GM08714 (cell line): ENCODE measurements around the gene NCKAP1.
"Not testable (repeated sequence)": the region's sequence is repeated elsewhere in the genome, so short reads cannot be mapped to it uniquely, and the experiment has no call there.

Experiments
- H3K4me3 ChIP-seq: fragments of 200-500 bp; sonication (Bioruptor generic); 2 replicates; pipeline ENCODE4 v1.5.1; 2014; ENCODE audit warnings: mild to moderate bottlenecking, low read length, inconsistent platforms
- ZNF274 ChIP-seq: IDR thresholded peaks from 2 replicates; pipeline ENCODE4 v1.6.1; 2012; ENCODE audit warnings: mild to moderate bottlenecking, low read depth, low read length

The NCKAP1 gene

DNA sequence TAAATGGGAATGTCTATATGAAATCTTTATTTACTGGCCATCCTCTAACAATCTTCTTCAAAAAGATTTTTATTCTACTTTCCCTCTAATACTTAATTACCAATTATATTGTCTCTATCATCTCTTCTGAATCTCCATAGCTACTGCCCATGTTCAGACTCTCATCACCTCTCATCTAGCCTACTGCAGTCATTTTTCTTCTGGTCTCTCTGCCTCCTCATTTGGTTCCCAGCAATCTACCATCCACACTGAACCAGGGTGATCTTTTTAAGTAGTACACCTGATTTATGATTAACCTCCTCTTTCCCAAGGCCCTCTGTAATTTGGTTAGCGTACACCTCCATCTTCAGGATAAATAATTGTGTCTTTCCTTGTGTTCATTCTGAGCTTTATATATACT is 57.6 kb downstream of the NCKAP1 start:
- no peak for TF ChIP-seq ZNF274
- H3K4me3 ChIP-seq: no peak overlapping the region

GRCh38 chr2:182980115-182980514 is 58.1 kb downstream of the NCKAP1 start:
- no peak for TF ChIP-seq ZNF274
- no peak overlapping the region for H3K4me3 ChIP-seq

DNA sequence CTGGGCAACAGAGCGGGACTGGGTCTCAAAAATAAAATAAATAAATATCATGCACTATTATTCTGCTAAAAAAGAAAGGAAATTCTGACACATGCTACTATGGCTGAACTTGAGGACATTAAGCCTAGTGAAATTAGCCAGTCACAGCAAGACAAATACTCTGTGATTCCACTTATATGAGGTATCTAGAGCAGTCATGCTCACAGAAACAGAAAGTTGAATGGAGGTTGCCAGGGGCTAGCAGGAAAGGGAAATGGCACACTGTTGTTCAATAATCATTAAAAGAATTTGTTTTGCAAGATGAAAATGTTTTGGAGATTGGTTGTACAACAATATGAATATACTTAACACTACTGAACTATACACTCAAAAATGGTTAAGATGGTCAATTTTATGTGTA is 60.8 kb downstream of the NCKAP1 start:
- no peak for TF ChIP-seq ZNF274
- no peak overlapping the region for H3K4me3 ChIP-seq

GRCh38 chr2:182973441-182974352 is 64.6 kb downstream of the NCKAP1 start:
- TF ChIP-seq ZNF274: no peak
- no peak overlapping the region for H3K4me3 ChIP-seq

DNA sequence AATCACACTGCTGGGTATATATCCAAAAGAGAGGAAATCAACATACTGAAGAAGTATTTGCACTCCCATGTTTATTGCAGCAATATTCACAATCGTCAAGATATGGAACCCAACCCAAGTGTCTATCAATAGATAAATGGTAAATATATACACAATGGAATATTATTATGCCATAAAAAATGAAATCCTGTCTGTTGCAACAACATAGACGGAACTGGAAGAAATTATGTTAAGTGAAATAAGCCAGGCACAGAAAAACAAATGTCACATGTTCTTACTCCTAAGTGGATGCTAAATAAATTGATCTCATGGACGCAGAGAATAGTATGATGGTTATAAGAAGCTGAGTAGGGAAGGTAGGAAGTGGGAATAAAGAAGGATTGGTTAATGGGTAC is 65.7 kb downstream of the NCKAP1 start:
- no peak overlapping the region for H3K4me3 ChIP-seq
- TF ChIP-seq ZNF274: no peak

DNA sequence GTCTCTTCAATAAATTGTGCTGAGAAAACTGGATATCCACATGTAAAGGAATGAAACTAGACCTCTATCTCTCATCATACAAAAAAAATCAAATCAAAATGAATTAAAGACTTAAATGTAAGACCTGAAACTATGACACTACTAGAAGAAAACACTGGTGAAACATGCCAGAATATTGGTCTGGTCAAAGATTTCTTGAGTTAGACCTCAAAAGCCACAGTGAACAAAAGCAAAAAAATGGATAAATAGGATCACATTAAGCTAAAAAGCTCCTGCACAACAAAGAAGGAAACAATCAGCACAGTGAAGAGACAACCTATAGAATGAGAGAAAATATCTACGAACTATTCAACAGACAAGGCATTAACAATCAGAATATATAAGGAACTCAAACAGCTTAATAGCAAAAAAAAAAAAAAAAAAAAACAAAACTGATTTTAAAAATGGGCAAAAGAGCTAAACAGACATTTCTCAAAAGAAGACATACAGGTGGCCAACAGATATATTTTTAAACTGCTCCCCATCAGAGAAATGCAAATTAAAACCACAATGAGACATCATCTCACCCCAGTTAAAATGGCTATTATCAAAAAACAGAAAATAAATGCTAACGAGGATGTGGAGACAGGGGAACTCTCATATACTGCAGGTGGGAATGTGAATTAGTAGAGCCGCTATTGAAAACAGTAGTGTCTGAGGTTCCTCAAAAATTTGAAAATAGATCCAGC is 66.3 kb downstream of the NCKAP1 start:
- TF ChIP-seq ZNF274: no peak
- H3K4me3 ChIP-seq: no peak overlapping the region

GRCh38 chr2:182970486-182970885 is 67.8 kb downstream of the NCKAP1 start:
- TF ChIP-seq ZNF274: no peak
- H3K4me3 ChIP-seq: no peak overlapping the region

DNA sequence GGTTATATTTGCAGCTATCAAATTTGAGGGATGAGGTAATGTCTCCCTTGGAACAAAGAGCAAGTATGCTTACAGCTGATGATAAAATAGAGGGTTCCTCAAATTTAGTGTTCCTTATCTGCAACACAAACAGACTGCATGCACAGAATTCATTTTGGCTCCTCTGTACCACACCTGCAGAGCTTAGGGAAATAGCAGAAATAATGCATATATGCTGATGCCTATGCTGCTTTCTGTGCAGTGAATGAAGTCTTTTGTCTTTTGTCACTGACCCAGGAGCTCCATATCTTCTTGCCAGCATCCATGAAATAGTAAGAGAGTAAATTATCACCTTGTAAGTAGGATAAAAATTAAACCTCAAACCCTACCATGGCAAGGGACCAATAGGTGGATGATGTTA is 69.8 kb downstream of the NCKAP1 start:
- TF ChIP-seq ZNF274: no peak
- no peak overlapping the region for H3K4me3 ChIP-seq

DNA sequence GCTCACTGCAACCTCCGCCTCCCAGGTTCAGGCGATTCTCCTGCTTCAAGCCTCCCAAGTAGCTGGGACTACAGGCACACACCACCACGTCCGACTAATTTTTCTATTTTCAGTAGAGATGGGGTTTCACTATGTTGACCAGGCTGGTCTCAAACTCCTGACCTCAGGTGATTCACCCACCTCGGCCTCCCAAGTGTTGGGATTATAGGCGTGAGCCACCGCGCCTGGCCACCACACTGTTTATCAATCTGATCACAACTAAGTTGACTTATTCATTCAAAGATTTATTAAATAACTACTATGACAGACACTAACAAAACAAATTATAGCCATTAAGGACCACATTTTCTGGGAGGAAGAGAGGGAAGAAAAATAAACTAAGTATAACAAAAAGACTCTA is 71.9 kb downstream of the NCKAP1 start:
- not testable (repeated sequence) for H3K4me3 ChIP-seq

- no peak for TF ChIP-seq ZNF274
- no peak overlapping the region for H3K4me3 ChIP-seq
Measured at GRCh38 chr2:182962641-182963040, 75.6 kb downstream of the NCKAP1 start.

DNA sequence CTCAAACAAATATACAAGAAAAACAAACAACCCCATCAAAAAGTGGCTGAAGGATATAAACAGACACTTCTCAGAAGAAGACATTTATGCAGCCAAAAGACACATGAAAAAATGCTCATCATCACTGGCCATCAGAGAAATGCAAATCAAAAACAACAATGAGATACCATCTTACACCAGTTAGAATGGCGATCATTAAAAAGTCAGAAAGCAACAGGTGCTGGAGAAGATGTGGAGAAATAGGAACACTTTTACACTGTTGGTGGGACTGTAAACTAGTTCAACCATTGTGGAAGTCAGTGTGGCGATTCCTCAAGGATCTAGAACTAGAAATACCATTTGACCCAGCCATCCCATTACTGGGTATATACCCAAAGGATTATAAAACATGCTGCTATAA is 77.4 kb downstream of the NCKAP1 start:
- not testable (repeated sequence) for H3K4me3 ChIP-seq

DNA sequence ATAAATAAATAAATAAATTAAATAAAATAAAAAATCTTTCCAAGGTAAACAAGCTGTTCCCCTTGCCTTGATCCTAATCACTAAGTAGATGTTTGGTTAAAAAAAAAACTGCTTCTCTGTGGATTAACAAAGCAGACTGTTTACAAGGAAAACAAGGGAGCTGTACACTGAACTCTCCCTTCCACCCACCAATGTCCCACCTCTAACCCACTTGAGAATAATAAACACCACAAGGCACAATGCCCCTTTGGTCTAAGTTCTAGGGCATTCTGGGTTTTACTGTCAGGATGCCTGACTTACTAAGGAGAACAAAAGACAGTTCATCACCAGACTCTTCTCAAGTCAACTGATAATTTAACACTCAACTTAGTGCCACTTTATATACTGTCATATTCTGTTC is 83.5 kb downstream of the NCKAP1 start:
- TF ChIP-seq ZNF274: no peak

DNA sequence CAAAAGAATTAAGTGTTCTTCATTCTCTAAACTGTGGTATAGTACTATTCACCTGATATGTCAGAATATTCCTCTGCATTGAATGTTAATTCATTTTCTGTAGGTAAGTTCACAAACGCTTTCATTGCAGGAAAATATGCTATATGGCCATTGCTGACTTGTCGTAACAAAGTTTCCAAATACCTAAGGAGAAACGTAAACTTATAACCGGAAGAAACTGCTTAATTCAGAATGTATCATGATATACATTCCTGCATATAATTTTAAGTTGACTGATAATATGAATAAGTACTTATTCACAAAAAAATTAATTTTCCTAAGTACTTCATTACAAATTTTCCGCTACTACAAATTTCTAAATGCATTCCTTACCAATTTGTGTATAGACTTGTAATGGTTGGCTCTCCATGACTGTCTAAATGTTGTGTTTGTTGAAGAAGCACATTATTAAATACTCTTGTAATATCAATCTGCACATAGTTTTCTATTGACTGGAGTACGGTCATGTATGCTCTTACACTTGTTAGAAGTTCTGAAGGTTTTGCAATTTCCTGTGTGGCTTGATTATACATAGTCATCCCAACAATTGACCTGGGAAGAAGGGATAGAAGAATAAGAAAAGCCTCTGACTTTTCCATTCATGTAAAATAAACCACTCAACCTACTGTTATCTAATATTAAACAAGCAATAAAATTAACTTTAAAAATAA is 85.4 kb downstream of the NCKAP1 start:
- TF ChIP-seq ZNF274: no peak
- no peak overlapping the region for H3K4me3 ChIP-seq

More for the DNA sequence above, 83.5 kb downstream of the NCKAP1 start:
- H3K4me3 ChIP-seq: no peak overlapping the region

GRCh38 chr2:182951948-182952663 is 86.2 kb downstream of the NCKAP1 start:
- H3K4me3 ChIP-seq: no peak overlapping the region
- no peak for TF ChIP-seq ZNF274

- TF ChIP-seq ZNF274: no peak
Measured at GRCh38 chr2:182950546-182950945, 87.7 kb downstream of the NCKAP1 start.

More at GRCh38 chr2:182950546-182950945, 87.7 kb downstream of the NCKAP1 start:
- H3K4me3 ChIP-seq: no peak overlapping the region
